Subcutaneous adipose tissue (tissue), 4 donors: ENCODE data around the gene SLC51B. TPM values are rescaled to one million over a fixed set of nuclear protein-coding genes. Genes with fewer than 3 reads are reported as not detected.

Source experiments
- CTCF ChIP-seq: fragments of 450-650 bp; IDR thresholded peaks from one replicate; pipeline ENCODE4 v1.5.1; 2016; ENCODE audit warnings: low read depth, mild to moderate bottlenecking, control low read depth, antibody characterized with exemption, moderate library complexity
- total RNA-seq, 4 donors: library from RNA; depleted of rRNA; stranded (reverse); fragments of >200 nt; gene quantifications; one replicate each; pipeline ENCODE4 v1.1.0, GENCODE V29; 2016

SLC51B gene
- total RNA-seq = not detected

GRCh38 chr15:65044724-65045481 lies at the start of gene SLC51B:
TSS of gene SLC51B (plus strand) at chr15:65045387. CDS start at chr15:65050005, 4,618 bp downstream.
- no peak for TF ChIP-seq CTCF

DNA sequence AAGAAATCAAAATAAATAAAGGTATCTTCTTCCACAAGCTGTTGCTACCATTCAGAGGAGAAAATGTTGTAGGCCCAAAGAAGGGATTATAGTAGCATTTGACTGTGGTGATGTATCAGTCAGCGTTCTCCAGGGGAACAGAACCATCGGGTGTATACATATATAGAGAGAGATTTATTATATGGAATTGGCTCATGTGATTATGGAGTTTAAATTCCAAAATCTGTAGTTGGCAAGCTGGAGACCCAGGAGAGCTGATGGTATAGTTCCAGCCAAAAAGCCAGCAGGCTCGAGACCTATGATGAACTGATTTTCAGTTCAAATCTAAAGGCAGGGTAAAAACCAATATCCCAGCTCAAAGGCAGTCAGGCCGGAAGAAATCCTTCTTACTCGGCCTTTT lies 48.1 kb upstream of the SLC51B start:
- no peak for TF ChIP-seq CTCF

DNA sequence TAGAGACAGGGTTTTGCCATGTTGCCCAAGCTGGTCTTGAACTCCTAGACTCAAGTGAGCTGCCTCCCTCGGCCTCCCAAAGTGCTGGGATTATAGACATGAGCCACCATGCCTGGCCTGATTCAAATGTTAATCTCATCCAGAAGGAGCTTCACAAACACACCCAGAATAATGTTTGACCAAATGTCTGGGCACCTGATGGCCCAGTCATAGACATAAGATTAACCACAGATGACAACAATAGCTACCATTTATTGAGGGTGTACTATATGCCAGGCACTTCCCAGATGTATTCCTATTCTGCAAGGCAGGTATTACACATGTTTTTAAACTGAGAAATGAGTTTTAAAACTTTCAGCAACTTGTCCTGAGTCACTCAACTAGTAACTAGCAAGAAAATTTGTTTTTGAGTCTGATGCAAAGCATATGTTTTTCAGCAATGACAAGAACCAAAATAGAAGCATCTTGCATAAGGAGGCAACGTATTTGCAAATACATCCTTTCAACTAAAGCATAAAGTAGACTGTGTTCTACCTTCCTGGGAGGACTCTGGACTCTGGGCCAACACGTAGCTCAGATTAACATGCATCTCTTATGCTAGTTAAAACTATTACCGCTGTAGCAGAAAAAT lies 47.3 kb upstream of the SLC51B start:
- no peak for TF ChIP-seq CTCF

- no peak for TF ChIP-seq CTCF
Measured at GRCh38 chr15:65004993-65005392, 40.2 kb upstream of the SLC51B start.

DNA sequence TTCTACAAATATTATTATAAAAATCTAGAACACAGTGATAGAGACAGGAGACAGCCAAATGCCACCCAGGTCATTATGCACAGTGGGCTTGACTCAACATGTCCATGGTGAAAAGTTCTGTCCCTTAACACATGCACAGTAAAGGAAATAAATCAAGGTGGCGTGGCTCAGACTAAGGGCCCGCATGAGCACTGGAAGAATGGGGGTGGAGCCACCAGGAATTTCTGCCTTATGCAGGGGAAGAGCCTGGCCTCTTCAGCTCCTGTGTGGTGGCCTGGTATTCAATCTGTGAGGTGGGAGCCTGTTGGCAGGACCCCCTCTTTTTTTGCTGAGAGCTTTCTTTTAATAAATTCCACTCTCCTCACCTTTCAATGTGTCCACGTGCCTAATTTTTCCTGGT lies 38.3 kb upstream of the SLC51B start:
- no peak for TF ChIP-seq CTCF

DNA sequence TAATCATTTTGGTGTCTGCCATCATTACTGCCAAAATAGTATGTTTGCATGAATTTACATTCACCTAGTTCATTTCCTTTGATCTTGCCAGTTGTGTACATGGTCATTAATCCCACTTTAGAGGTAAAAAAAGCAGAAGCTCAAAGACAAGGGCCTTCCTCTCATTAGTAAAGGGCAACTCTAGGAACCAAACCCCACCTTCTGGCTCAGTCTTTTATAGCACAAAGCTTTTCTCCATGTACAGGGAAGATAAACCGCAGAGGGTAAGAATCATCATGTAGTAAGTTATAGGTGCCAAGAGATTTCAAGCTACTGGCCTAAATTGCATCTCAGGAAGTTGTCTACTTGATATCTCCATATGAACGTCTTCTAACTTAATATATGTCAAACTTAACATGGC lies 36.2 kb upstream of the SLC51B start:
- TF ChIP-seq CTCF = no peak

- TF ChIP-seq CTCF = no peak
Measured at GRCh38 chr15:65020419-65020818, 24.8 kb upstream of the SLC51B start.
